ENCODE results near the gene PSMD1.

Gene PSMD1

DNA sequence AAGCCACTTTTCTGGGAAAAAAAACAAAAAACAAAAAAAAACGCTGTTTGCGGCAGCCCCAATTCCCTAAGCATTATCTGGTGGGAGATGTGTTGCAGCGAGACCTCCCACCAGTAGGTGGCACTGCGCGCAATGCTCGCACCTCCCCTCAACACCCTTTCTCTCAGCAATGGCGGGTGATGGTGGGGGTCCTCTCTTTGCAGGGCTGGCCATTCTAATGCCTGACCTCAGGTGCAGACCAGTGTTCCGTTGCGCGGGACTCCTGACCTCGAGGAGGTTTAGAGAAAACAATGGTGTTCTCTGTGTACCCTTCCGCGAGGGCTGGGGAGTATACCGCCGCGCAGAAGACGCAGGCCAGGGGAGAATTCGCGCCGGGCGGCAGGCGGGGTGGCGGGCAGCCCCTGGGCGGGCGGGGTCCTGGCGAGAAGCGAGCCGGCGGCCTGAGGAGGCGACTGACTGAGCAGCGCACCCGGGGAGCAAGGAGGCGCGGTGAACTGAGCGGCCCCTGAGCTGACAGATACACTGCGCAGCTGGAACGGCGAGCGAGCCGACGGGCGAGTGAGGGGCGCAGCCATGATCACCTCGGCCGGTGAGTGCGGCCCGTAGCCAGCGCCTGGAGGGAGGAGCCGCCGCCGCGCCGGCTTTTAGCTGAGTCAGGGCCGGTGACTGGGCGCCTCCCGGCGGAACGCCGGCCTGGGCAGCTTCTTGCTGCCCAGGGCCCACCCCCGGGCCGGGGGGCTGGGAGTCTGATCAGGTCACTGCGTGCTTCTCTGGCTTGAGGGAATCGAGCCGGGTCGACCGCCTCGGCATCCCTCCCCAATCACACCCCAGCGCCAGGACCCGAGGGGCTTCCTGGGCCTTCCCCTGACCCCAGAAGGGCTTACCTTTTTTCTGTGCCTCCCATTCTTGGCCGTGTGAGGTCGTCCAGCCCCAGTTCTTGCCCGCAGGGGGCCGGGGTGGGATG, at the start of gene PSMD1:
TSS of gene PSMD1 (plus strand) at position 415 of the 964 bp plus-strand sequence. CDS start at position 574, 159 bp downstream.
- peak; percentile 86 for DNase-seq (ENCODE audit: extremely low read depth, low read depth)
- TF ChIP-seq, protein P1, sequence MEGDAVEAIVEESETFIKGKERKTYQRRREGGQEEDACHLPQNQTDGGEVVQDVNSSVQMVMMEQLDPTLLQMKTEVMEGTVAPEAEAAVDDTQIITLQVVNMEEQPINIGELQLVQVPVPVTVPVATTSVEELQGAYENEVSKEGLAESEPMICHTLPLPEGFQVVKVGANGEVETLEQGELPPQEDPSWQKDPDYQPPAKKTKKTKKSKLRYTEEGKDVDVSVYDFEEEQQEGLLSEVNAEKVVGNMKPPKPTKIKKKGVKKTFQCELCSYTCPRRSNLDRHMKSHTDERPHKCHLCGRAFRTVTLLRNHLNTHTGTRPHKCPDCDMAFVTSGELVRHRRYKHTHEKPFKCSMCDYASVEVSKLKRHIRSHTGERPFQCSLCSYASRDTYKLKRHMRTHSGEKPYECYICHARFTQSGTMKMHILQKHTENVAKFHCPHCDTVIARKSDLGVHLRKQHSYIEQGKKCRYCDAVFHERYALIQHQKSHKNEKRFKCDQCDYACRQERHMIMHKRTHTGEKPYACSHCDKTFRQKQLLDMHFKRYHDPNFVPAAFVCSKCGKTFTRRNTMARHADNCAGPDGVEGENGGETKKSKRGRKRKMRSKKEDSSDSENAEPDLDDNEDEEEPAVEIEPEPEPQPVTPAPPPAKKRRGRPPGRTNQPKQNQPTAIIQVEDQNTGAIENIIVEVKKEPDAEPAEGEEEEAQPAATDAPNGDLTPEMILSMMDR (IDR thresholded peaks at IDR 0.05; ENCODE audit: low read depth, low read length) = peak; percentile 98

DNA sequence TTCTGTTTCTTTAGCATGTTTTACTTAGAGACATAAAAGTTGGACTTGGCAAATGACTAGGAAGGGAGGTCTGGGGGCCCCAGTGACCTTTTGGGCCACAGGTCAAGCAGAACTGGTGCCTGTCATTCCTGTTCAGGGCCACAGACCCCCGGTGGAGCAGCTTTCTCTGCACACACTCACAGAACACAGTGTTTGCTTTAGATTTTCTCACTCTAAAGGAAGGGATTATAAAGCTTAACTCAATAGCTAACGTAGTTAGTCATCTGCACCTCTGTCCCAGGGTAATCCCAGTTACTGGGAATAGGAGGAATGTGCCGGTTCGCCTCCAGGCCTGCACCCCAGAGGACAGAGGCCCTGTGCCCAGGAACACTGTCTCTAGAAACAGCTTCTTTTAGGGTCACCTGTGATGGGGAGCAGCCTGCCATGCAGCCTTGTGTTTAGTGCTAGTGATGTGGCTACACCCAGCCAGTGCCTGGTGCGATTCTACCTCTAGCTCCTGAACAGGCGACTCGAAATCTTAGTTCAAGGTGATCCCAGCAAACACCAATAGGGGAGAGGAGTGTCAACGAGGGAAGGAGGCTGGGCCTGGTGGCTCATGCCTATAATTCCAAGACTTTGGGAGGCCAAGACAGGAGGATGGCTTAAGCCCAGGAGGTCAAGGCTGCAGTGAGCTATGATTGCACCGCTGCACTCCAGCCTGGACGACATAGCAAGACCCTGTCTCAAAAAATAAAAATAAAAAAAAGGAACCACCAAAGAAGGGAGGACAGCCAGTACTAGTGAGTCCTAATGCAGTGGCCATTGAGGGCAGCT, 49.2 kb upstream of the PSMD1 start:
- TF ChIP-seq, protein P1 (IDR thresholded peaks at IDR 0.05; ENCODE audit: low read depth, low read length) = no peak
- no peak for DNase-seq (ENCODE audit: extremely low read depth, low read depth)

GRCh38 chr2:231008131-231008530, 48.5 kb upstream of the PSMD1 start:
- TF ChIP-seq, protein P1 (IDR thresholded peaks at IDR 0.05; ENCODE audit: low read depth, low read length) = no peak

DNA sequence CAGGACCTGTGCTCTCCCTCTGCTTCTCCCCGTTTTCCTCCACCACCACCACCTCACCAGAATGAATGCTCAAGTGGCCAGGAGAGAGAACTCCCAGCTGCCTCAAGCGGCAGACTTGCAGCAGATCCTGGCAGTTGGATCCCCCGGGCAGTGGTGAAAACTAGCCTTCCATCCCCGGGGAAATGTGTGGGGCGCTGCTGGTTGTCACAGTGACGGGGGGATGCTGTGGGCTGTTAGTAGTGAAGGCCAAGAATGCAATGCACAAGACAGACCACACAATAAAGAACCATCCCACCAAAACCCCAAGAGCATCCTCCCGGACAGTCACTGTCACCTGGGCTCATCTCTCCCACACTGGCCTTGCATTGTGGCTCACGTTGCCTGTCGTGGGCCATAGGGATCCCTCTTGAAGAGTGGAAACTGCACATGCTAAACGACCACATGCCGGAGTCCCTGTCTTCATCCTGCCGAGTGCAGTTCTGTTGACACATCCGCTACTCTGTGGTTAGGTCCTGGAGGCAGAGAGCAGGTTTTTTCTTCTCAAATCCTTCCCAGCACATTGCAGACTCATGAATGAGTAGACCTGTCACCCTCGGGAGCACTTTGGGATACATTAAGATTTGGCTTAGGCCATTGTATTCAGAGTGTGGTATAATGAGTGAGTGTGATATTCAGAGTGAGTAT, 47.3 kb upstream of the PSMD1 start:
- DNase-seq (ENCODE audit: extremely low read depth, low read depth) = no peak
- TF ChIP-seq, protein P1 (IDR thresholded peaks at IDR 0.05; ENCODE audit: low read depth, low read length) = no peak

More at GRCh38 chr2:231008131-231008530, 48.5 kb upstream of the PSMD1 start:
- DNase-seq (ENCODE audit: extremely low read depth, low read depth) = no peak

GRCh38 chr2:231010201-231010730, 46.4 kb upstream of the PSMD1 start:
- DNase-seq (ENCODE audit: extremely low read depth, low read depth) = no peak
- TF ChIP-seq, protein P1 (IDR thresholded peaks at IDR 0.05; ENCODE audit: low read depth, low read length) = no peak

GRCh38 chr2:231011526-231011925, 45.1 kb upstream of the PSMD1 start:
- no peak for DNase-seq (ENCODE audit: extremely low read depth, low read depth)
- TF ChIP-seq, protein P1 (IDR thresholded peaks at IDR 0.05; ENCODE audit: low read depth, low read length) = no peak

Data from AG09319 (cell line).